Measurements from ENCODE around the gene IGF1R.

IGF1R gene

GRCh38 chr15:98927022-98927421 is 278.7 kb downstream of the IGF1R start:
- H3K27ac ChIP-seq (ENCODE audit: poor library complexity, severe bottlenecking): no peak overlapping the region
- no peak overlapping the region for H3K4me3 ChIP-seq (ENCODE audit: severe bottlenecking)
- no peaks in the 10 kb centered on the region for H3K9me3 ChIP-seq (ENCODE audit: severe bottlenecking)
- ATAC-seq (ENCODE audit: low read depth) (no peak), DNase-seq (ENCODE audit: low spot score) (no peak)
- H3K4me1 ChIP-seq (ENCODE audit: insufficient read depth, poor library complexity, severe bottlenecking): no peaks in the 10 kb centered on the region
- H3K36me3 ChIP-seq (ENCODE audit: low read depth): peaks cover 100% of the 10 kb centered on the region
- TF ChIP-seq CTCF (IDR thresholded peaks at IDR 0.05; ENCODE audit: poor library complexity, severe bottlenecking): no peak
- H3K27me3 ChIP-seq (ENCODE audit: insufficient read depth, poor library complexity, severe bottlenecking): no peaks in the 10 kb centered on the region

- H3K27ac ChIP-seq (ENCODE audit: poor library complexity, severe bottlenecking): no peak overlapping the region
Observed at GRCh38 chr15:98927996-98928395, 279.7 kb downstream of the IGF1R start.

GRCh38 chr15:98930576-98930975 is 282.2 kb downstream of the IGF1R start:
- Histone ChIP-seq H3K36me3 (ENCODE audit: low read depth) (peaks cover 98% of the 10 kb centered on the region), H3K27ac (ENCODE audit: poor library complexity, severe bottlenecking) (no peak overlapping the region), H3K27me3 (ENCODE audit: insufficient read depth, poor library complexity, severe bottlenecking) (no peaks in the 10 kb centered on the region), H3K4me3 (ENCODE audit: severe bottlenecking) (no peak overlapping the region), H3K4me1 (ENCODE audit: insufficient read depth, poor library complexity, severe bottlenecking) (no peaks in the 10 kb centered on the region), H3K9me3 (ENCODE audit: severe bottlenecking) (no peaks in the 10 kb centered on the region)
- ATAC-seq (ENCODE audit: low read depth) (no peak), DNase-seq (ENCODE audit: low spot score) (no peak)
- TF ChIP-seq CTCF (IDR thresholded peaks at IDR 0.05; ENCODE audit: poor library complexity, severe bottlenecking): no peak

More at GRCh38 chr15:98927996-98928395, 279.7 kb downstream of the IGF1R start:
- Histone ChIP-seq H3K36me3 (ENCODE audit: low read depth) (peaks cover 100% of the 10 kb centered on the region), H3K9me3 (ENCODE audit: severe bottlenecking) (no peaks in the 10 kb centered on the region), H3K4me3 (ENCODE audit: severe bottlenecking) (no peak overlapping the region), H3K27me3 (ENCODE audit: insufficient read depth, poor library complexity, severe bottlenecking) (no peaks in the 10 kb centered on the region), H3K4me1 (ENCODE audit: insufficient read depth, poor library complexity, severe bottlenecking) (no peaks in the 10 kb centered on the region)
- no peak for TF ChIP-seq CTCF (IDR thresholded peaks at IDR 0.05; ENCODE audit: poor library complexity, severe bottlenecking)
- ATAC-seq (ENCODE audit: low read depth): no peak
- DNase-seq (ENCODE audit: low spot score): no peak

- ATAC-seq (ENCODE audit: low read depth) (no peak), DNase-seq (ENCODE audit: low spot score) (no peak)
- TF ChIP-seq CTCF (IDR thresholded peaks at IDR 0.05; ENCODE audit: poor library complexity, severe bottlenecking): no peak
- Histone ChIP-seq H3K4me1 (ENCODE audit: insufficient read depth, poor library complexity, severe bottlenecking) (no peaks in the 10 kb centered on the region), H3K36me3 (ENCODE audit: low read depth) (peaks cover 98% of the 10 kb centered on the region), H3K4me3 (ENCODE audit: severe bottlenecking) (no peak overlapping the region), H3K27ac (ENCODE audit: poor library complexity, severe bottlenecking) (no peak overlapping the region), H3K9me3 (ENCODE audit: severe bottlenecking) (no peaks in the 10 kb centered on the region), H3K27me3 (ENCODE audit: insufficient read depth, poor library complexity, severe bottlenecking) (no peaks in the 10 kb centered on the region)
Observed at GRCh38 chr15:98931004-98931403, 282.7 kb downstream of the IGF1R start.

GRCh38 chr15:98933406-98933805 is 285.1 kb downstream of the IGF1R start:
- no peaks in the 10 kb centered on the region for H3K27me3 ChIP-seq (ENCODE audit: insufficient read depth, poor library complexity, severe bottlenecking)
- no peak for TF ChIP-seq CTCF (IDR thresholded peaks at IDR 0.05; ENCODE audit: poor library complexity, severe bottlenecking)
- no peak for ATAC-seq (ENCODE audit: low read depth)
- H3K4me1 ChIP-seq (ENCODE audit: insufficient read depth, poor library complexity, severe bottlenecking): no peaks in the 10 kb centered on the region
- peaks cover 98% of the 10 kb centered on the region for H3K36me3 ChIP-seq (ENCODE audit: low read depth)
- no peak overlapping the region for H3K27ac ChIP-seq (ENCODE audit: poor library complexity, severe bottlenecking)
- H3K4me3 ChIP-seq (ENCODE audit: severe bottlenecking): no peak overlapping the region
- H3K9me3 ChIP-seq (ENCODE audit: severe bottlenecking): no peaks in the 10 kb centered on the region
- no peak for DNase-seq (ENCODE audit: low spot score)
